ENCODE measurements around the gene CA7. TPM values are rescaled to one million over a fixed set of nuclear protein-coding genes. Genes with fewer than 3 reads are reported as not detected.
A peak's percentile ranks its signal among the peaks of the same experiment; 100 is the strongest.

The CA7 gene
- total and polyA plus RNA-seq, 2 donors from 2014 or later, result not detected

DNA sequence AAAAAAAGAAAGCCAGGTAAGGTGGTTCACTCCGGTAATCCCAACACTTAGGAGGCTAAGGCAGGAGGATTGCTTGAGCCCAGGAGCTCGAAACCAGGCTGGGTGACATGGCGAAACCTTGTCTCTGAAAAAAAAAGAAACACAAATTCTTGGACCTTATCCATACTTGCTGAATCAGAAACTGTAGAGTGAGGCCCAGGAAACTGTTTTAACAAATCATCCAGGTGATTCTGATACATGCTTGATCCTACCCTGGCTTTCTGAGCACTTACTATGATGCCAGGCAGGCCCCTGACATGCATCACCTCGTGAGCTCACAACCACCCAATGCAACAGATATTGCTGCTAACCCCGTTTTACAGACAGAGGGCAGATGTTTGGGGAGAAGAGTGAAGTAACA, 9.5 kb upstream of the CA7 start:
- Histone ChIP-seq H3K36me3 (ENCODE audit: control insufficient read depth in 2 of 3, insufficient read depth in 3 of 3, low read length in 3 of 3) (no peaks in the 10 kb centered on the region), H3K27me3 (ENCODE audit: control insufficient read depth, insufficient read depth, low read length) (no peaks in the 10 kb centered on the region), H3K9ac (ENCODE audit: low read length in 3 of 3) (no peak overlapping the region), H3K4me3 (ENCODE audit: low read length in 3 of 3) (no peak overlapping the region), H3K9me3 (ENCODE audit: control insufficient read depth in 2 of 3, insufficient read depth in 1 of 3, low read length in 3 of 3) (no peaks in the 10 kb centered on the region), H3K27ac (ENCODE audit: low read depth in 2 of 2, low read length in 2 of 2) (no peak overlapping the region), H3K4me1 (ENCODE audit: control insufficient read depth in 2 of 3, insufficient read depth in 2 of 3, low read depth in 1 of 3, low read length in 3 of 3) (peaks cover 0 to 3% (median 0%) of the 10 kb centered on the region in 3 donors)
- TF ChIP-seq, protein P1, sequence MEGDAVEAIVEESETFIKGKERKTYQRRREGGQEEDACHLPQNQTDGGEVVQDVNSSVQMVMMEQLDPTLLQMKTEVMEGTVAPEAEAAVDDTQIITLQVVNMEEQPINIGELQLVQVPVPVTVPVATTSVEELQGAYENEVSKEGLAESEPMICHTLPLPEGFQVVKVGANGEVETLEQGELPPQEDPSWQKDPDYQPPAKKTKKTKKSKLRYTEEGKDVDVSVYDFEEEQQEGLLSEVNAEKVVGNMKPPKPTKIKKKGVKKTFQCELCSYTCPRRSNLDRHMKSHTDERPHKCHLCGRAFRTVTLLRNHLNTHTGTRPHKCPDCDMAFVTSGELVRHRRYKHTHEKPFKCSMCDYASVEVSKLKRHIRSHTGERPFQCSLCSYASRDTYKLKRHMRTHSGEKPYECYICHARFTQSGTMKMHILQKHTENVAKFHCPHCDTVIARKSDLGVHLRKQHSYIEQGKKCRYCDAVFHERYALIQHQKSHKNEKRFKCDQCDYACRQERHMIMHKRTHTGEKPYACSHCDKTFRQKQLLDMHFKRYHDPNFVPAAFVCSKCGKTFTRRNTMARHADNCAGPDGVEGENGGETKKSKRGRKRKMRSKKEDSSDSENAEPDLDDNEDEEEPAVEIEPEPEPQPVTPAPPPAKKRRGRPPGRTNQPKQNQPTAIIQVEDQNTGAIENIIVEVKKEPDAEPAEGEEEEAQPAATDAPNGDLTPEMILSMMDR (IDR thresholded peaks at IDR 0.05; ENCODE audit: borderline replicate concordance, extremely low read depth, insufficient read depth), result no peak
- FAIRE-seq (no peak), DNase-seq (no peak)
- intact Hi-C loops (cut with DNase I), result no loop called here

DNA sequence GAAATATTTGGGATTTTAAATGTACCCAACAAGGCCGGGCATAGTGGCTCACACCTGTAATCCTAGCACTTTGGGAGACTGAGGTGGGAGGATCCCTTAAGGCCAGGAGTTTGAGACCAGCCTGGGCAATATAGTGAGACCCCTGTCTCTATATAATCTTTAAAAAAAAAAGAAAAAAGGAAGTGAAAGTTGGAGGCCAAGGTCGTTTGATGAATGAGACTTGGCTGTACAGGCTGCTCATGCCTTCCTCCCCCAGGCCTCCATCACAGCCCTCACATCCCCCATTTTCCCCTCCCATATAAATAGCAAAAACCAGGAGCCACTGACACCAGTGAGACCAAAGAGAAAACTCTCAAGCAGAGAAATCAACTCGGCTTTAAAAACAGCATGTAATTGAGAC, 3.3 kb upstream of the CA7 start:
- DNase-seq (no peak), FAIRE-seq (no peak)
- Histone ChIP-seq H3K4me3 (ENCODE audit: low read length in 3 of 3) (no peak overlapping the region), H3K36me3 (ENCODE audit: control insufficient read depth in 2 of 3, insufficient read depth in 3 of 3, low read length in 3 of 3) (no peaks in the 10 kb centered on the region), H3K9me3 (ENCODE audit: control insufficient read depth in 2 of 3, insufficient read depth in 1 of 3, low read length in 3 of 3) (no peaks in the 10 kb centered on the region), H3K27me3 (ENCODE audit: control insufficient read depth, insufficient read depth, low read length) (peaks cover 5% of the 10 kb centered on the region), H3K27ac (ENCODE audit: low read depth in 2 of 2, low read length in 2 of 2) (no peak overlapping the region), H3K9ac (ENCODE audit: low read length in 3 of 3) (no peak overlapping the region), H3K4me1 (ENCODE audit: control insufficient read depth in 2 of 3, insufficient read depth in 2 of 3, low read depth in 1 of 3, low read length in 3 of 3) (peaks cover 0 to 6% (median 0%) of the 10 kb centered on the region in 3 donors)
- intact Hi-C loops (cut with DNase I), result no loop called here
- TF ChIP-seq, protein P1 (IDR thresholded peaks at IDR 0.05; ENCODE audit: borderline replicate concordance, extremely low read depth, insufficient read depth), result no peak

DNA sequence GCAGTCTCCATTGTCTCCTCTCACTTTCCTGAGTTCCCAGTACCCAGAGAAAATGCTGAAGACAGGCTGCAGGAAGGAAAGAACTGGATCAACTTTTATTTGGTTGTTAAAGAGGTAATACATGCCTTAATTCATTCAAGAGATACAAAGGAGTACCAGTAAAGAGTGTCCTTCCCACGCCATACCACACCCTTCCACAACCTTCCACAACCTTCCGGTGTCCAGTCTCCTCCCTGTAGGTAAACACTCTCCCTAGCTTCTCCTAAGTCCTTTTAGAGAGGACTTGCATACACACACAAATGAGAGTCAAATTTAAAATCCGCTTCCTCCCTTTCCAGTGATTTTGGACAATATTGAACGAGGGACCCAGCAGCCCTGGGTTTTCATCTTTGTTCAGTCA, 2.8 kb upstream of the CA7 start:
- TF ChIP-seq, protein P1 (IDR thresholded peaks at IDR 0.05; ENCODE audit: borderline replicate concordance, extremely low read depth, insufficient read depth), result no peak
- no peaks in the 10 kb centered on the region for H3K9me3 ChIP-seq (ENCODE audit: control insufficient read depth in 2 of 3, insufficient read depth in 1 of 3, low read length in 3 of 3)
- H3K27me3 ChIP-seq (ENCODE audit: control insufficient read depth, insufficient read depth, low read length), result peaks cover 5% of the 10 kb centered on the region
- no peaks in the 10 kb centered on the region for H3K36me3 ChIP-seq (ENCODE audit: control insufficient read depth in 2 of 3, insufficient read depth in 3 of 3, low read length in 3 of 3)
- H3K4me1 ChIP-seq (ENCODE audit: control insufficient read depth in 2 of 3, insufficient read depth in 2 of 3, low read depth in 1 of 3, low read length in 3 of 3), result peaks cover 0 to 6% (median 0%) of the 10 kb centered on the region in 3 donors
- no peak overlapping the region for H3K9ac ChIP-seq (ENCODE audit: low read length in 3 of 3)
- H3K4me3 ChIP-seq (ENCODE audit: low read length in 3 of 3), result no peak overlapping the region
- intact Hi-C loops (cut with DNase I), result no loop called here
- no peak overlapping the region for H3K27ac ChIP-seq (ENCODE audit: low read depth in 2 of 2, low read length in 2 of 2)
- FAIRE-seq (no peak), DNase-seq (peak in 1 of 5 donors; percentile 7)

DNA sequence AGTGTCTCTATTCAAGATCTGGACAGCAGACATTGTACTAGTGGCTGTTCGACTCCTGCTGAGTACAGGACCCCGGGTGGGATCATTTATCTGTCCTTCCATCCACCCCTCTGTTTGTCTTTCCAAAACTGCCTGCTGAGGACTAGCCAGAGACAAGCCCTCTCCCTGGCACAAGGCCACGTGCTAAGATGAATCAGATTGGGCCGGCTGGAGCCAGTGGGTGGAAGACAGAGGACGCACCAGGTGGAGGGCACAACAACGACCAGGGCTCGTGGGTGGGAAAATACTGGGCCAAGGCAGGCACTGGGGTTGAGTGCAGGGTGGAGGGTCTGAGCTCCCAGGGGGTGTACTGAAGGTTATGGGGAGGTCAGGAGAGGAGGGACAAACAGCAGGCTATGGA, 1.4 kb upstream of the CA7 start:
- DNase-seq, result peak in 1 of 5 donors; percentile 24
- Histone ChIP-seq H3K27ac (ENCODE audit: low read depth in 2 of 2, low read length in 2 of 2) (no peak overlapping the region), H3K4me3 (ENCODE audit: low read length in 3 of 3) (no peak overlapping the region), H3K27me3 (ENCODE audit: control insufficient read depth, insufficient read depth, low read length) (peaks cover 5% of the 10 kb centered on the region), H3K36me3 (ENCODE audit: control insufficient read depth in 2 of 3, insufficient read depth in 3 of 3, low read length in 3 of 3) (no peaks in the 10 kb centered on the region), H3K9me3 (ENCODE audit: control insufficient read depth in 2 of 3, insufficient read depth in 1 of 3, low read length in 3 of 3) (no peaks in the 10 kb centered on the region), H3K9ac (ENCODE audit: low read length in 3 of 3) (no peak overlapping the region), H3K4me1 (ENCODE audit: control insufficient read depth in 2 of 3, insufficient read depth in 2 of 3, low read depth in 1 of 3, low read length in 3 of 3) (peaks cover 0 to 6% (median 0%) of the 10 kb centered on the region in 3 donors)
- intact Hi-C loops (cut with DNase I), result no loop called here
- FAIRE-seq, result no peak
- TF ChIP-seq, protein P1 (IDR thresholded peaks at IDR 0.05; ENCODE audit: borderline replicate concordance, extremely low read depth, insufficient read depth), result no peak
